ENCODE results near the gene MAGI1.

Gene MAGI1

DNA sequence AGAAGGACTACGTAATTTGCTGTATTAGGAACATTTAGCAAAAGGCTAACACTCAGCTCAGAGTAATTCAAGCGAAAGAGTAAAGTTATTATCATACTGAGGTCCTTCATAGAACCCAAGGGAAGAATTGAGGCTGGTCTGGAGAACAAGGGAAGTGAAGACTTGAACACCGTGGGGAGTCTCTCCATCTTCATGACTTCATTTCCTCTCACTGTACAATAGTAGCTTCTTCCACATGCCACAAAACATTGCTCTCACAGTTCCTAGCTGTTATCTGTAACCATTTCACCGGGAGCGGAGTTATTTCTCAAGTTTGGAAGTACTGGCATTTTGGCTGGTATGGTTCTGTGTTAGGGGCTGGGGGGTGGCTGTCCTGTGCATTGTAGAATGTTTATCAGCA is 69.7 kb downstream of the MAGI1 start:
- DNase-seq = no peak

DNA sequence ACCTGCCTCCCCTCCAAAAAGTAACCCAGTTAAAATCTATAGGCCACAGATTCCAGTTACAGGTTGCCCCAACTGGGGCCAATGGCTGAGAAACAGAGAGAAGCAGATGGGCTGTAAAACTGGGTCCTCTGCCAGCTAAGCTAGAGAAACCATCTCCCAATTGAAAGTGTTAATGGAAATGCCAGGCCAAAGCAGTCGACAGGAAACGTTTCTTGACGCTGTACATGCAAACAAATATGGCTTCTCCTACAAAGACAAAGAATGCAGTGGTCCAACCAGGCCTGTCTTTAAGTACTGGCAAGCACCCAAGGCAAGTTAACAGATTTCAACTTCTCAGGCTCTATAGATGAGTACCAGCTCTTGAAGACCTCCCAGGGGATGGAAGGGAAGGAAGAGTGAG is 71.3 kb downstream of the MAGI1 start:
- DNase-seq = no peak

DNA sequence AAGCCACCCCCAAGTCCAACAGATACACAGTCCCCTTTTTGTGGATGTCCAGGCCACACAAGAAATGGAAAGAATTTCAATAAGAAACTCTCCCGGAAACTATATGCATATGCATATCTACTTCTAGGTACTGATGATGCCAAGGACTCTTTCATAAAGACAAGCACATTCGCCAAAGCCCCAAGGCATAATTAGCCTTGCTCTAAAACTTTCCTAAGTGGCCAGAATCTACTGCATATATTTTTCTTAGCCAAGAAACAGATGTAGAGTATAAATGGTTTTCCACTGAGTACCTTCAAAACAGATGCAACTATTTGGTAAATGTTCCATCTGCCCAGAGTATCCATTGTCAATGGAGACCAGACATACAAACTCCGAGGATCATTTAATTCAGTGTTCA is 73.9 kb downstream of the MAGI1 start:
- DNase-seq = no peak

DNA sequence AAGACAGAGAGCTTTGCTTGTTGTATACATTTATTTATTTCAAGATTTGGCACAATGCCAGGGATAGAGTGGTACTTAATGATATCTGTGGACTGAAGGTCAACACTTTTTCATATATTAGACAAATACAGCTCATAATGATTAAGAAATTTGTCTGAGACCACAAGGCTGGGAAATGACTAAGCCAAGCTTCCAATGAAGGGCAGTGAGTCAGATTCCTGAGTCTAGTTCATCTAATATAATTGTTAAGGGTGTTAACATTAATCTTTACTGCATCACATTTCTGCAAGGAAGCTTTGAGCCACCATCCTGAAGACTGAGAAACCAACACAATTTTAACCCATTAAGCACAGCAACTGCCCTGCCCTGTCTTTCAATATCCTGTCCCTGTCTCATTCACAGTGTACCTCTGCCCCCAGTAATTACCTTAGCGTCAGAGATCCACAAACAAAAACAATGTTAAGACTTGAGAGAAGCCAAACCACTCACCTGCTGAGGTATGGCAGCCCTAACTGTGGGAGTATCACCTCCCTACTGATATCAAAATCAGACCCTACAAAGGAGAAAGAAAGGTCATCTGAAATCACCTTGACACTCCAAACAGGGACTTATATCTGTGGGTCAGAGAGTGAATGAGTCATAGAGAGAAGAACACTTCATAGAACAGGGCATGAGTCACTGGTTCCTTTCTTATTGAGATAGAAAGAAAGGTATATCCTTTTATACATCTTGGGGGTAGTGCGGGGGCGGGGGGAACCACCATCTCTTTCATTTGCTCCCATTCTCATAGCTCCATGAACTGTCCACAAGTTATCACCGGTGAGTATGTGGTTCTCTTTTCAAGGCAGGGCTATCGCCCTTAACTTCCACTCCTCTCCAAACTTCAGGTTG is 74.7 kb downstream of the MAGI1 start:
- DNase-seq = no peak

DNA sequence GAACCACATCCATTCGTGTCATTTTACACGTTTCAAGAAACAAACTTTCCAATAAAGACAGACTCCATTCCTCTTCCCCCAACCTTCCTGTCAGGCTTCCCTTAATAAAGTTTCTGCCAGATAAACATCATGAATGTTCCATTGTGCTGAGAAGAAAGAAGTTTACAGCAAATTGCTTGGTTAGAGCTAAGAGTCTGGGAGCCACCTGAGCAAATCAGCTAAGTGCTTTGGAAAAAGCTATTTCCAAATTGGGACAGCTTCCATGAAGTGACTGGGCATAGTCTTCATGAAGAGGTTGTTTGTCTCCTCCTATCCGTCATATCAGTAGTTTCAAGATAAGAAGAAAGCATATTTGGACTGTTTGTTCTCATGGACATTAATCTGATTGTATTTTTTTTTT is 77.0 kb downstream of the MAGI1 start:
- no peak for DNase-seq

DNA sequence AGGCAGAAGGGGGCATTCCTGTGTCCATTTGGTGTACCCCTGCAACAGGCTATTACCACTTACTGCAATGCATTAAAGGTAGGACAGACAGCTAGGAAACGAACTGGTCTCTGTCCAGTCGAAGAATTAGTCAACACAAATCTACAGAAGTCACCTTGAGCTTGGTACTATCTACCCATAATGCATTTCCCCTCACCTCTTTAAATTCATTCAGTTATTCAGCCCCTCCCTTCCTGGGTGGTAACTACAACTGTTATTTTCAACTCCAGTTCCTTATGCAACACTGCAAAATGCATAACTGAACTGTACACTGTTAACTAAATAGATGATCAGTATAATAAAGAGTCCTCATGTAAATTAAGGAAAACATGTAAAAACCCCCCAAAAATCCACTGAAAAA is 77.6 kb downstream of the MAGI1 start:
- DNase-seq = no peak

DNA sequence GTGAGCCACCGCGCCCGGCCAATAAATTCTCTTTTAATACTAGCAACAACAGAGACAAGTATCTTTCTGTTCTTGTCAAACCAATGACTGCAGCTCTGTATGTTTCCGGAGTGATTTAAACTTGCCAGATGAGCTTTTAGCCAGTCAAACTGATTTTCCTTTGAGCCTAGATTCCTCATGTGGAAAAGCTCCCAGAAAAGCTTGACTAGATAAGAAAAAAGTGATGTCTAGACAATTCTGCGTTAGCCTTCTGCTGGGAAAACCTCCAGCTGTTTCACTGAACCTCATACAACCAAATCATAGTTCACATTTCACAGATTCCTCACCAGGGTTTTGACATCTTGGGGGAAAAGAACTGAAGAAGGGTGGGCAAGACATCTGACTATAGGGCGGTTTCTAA is 78.6 kb downstream of the MAGI1 start:
- no peak for DNase-seq

DNA sequence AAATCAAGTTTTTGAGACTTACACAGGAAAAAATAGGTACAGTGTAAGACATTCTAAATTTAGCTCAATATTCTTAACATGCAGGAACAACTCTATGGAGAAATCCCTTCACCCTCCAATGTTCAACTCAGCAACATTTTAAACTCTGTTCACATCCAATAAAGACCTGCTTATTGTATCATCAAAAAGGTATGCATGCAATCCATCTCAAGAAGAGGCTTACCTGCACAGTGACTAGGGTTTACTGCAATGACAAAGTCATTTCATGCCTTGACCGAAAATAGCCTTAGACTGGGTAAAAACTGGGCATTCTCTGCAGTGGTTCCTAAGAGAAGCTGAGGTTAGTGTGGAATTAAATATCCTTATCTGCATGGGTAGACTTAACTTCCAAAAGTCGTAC is 80.5 kb downstream of the MAGI1 start:
- no peak for DNase-seq

DNA sequence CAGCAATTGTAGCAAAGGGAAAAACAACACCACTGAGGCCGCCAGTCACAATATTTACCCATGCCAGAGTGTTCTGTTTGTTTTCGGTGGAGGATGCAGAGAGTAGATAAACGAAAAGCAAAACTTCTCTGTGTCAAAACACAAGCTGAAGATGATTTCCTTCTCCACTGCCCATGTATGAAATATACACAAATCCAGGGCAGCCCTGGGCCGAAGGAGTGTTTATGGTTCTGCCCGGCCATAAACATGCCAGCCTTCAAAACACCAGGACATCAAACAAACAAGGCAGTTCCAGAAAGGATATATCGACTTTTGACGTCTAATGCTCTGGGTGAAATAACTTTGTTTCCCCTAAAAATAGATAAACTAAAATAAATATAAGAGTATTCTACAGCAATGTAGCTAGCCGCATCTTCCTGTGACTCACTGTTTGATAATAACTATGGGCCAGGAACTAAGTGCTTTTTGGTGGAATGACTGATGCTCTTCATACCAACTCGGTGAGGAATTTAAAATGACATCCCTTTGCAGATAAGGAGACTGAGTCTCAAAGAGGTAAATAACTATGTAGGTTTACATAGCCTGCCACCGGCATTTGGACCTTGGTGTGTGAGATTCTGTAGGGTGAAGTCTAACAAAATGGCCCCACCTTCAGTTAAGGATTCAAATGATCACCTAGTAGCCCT is 82.8 kb downstream of the MAGI1 start:
- DNase-seq = no peak

DNA sequence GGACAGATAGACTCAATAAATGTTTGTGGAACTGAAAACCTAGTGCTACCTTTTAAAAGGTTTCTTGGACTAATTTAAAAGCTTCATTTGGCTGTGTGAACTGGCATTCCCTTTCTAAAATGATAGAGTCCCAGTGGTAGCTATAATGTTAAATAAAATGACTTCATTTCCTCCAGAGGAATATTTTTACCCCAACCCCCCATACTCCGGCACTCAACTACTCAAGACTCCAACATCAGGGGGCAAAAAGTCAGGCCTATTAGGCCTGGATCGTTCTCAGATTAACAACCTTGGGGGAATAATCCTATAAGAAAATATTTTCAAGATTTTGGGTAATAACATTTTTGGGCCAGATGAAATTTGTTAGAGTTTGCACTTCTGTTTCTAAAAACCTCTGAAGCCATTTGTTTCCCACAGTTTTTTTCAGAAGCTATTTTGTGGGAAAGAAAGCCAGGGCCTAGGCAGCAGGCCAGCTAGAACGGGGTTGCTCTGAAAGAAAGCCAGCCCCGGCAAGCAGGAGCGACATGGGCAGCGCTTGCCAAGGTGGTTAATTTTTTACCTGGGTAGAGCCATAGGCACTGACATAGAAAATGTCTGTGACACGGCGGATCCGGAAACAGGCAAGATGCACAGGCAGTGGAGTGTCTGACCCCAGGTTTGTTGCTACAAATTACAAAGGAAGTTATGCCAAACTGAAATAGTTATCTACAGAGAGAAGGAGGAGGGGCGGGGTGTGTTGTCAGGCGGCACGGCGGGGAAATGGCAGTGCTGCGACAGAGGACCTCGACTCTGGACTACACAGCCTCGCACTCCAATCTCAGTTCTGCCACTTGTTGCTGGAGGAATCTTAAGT is 84.6 kb downstream of the MAGI1 start:
- DNase-seq = no peak

DNA sequence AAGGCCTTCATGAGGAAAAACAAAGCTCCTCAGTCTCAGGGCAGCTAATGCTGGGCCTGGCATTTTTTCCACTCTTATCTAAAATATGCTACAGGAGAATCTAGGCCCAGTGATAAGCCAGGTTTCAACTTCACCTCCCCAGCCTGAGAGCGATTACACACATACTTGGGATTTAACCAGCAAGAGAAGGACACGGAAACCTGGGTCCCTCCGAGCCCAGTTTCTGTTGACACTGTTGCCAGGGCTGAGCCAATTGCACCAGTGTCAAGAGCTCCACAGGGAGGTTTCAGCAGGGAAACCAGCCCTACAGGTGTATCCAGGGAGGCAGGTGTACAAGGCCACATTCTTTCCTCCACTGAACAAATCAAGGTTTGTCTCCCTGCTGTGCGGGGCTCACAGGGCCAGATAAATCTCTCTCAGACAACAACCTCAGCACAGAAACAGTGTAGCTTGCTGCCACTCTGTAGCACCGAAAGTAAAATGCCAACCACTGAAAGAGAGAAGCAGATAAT is 85.4 kb downstream of the MAGI1 start:
- no peak for DNase-seq

DNA sequence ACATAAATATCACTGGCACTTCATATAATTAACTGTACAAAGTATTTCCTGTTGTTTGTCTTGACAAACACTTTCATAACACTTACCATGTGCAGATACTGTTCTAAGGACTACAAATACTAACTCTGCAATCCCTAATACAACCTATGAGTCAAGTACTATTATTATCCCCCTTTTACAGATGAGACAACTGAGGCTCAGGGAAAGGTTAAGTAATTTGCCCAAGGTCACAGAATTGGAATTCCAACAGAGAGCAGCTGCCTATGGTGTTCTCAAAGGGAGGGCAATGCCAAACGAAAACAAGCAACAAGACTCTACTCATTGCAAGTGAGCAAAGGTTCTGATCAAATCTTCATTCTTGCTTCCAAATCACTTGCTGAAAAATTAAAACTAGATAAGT is 85.9 kb downstream of the MAGI1 start:
- no peak for DNase-seq

DNA sequence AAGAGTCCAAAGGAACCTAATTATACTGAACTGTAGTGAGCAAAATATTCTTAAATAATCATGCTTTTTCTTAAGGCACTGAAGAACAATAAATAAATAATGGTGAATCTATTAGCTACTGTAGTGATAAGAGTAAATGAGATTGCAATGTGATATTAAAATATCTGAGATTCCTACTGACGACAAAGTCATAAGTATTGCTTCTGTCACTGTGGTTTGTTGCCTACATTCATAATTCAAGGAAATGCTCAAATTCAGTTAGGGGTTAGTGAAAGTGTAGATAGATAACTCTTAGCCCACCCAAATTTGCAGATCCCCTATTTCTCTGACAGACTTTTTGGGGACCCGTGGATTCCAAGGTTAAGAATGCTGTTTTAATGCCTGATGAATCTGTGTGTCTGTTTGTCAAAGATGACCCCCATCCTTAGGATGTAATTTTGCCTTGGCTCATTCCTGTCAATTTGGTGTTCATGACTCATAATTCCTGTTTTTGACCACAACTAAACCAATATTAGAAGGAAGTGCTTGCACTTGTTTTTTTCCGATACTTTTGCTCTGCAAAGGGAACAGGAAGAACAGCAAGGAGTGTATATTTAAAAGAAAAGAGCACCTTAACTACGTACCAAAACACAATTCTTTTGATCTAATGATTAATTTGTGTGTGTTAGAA is 86.7 kb downstream of the MAGI1 start:
- peak; percentile 51 to 64 for DNase-seq

DNA sequence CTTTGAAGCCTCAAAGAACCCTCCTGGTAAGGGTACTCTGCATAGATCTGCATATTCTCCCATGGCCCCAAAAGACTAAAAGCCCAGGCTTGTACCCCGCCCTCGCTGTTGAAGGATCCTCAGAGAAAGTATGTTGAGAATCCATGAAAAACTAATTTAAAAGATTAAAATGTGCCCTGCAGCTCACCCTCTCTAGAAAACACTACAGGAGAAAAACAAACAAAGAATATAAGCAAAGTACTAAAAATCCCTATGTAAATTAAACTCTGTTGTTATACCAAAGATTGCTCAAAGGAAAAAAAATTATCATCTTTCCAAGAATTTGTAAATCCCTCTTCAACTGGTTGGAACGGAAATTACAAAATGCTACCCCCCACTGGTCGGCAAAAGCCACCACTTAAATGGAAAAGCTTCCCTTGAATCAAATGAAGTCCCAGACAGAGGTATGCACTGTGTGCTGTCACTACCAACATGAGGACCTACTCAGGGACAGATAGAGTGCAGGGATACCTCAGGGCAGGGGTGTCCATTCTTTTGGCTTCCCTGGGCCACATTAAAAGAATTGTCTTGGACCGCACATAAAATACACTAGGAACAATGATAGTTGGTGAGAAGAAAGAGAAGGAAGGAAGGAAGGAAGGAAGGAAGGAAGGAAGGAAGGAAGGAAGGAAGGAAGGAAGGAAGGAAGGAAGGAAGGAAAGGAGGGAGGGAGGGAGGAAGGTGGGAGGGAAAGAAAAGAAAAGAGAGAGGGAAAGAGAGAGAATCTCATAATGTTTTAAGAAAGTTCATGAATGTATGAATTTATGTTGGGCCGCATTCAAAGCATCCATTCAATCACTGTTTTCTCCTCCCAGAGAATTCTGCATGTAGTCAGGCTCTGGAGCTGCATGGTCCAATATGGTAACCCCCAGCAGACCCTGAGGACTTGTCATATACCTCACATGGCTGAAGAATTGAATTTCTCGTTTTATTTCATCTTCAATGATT is 88.1 kb downstream of the MAGI1 start:
- no peak for DNase-seq

DNA sequence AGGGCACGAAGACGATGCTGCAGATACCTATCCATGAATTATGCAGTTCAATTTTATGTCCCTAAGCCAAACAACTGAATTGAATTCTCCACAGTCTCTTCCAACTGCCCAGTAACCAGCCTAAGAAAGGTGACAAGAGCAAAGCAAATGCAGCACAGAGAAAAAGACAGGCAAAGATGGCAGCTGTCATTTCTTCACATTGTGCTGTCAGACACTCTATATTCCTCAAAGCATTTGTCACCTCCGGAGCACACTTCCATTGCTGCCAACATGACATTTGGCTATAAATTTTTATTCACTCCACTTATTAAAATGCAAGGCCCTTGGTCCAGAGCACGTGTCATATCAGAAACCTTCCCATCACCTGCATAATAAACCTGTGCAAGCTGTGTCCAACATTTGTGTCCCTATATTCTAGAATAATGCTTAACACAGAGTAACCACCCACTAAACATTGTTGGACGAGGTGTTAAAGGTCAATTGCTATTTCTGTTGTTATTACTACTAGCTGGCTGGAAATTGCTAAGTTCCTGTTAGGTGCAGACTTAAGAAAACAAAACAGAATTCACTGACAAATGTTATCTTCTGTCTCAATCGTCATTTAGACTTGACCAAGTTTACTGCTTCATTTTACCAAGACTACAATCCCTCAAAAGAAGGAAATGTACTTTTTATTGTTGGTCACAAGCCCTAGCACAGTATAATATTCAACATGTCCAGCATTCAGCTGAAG is 89.7 kb downstream of the MAGI1 start:
- DNase-seq = no peak

DNA sequence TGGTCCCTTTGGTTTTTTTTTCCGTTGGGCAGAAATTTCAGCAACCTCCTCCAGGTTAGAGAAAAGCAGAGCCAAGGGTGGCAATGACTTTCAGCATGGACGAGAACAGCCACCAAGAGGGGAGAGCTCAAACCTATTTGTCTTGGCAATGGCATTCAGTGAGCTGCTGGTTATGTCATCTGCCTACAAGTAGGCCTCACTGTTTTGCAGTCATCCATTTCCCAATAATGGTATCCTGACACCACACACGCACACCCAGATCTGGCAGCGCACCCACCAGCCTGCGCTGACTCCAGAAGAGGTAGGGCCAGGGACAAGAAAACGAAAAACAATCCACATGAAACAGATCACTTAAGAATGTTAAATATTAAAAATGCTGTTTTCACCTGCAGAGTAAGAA is 92.3 kb downstream of the MAGI1 start:
- DNase-seq = no peak

DNA sequence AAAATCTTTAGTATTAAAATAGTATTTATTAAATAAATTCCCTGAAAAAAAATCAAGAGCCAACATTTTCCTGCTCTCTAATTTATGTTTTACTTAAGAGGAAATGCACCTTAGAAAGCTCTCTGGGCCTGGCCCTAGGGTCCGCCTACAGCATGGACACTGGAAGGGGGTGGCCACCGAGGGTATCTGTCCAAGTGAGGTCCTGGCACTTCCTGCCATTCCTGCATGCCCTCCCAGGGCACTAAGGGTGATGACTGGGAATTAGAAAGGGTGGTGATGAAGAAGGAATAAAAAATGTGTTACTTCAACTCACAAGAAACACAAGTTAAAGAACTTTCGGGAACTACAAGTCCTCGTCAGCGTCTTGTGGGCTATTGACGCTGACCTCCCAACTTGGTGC is 92.8 kb downstream of the MAGI1 start:
- DNase-seq = no peak

DNA sequence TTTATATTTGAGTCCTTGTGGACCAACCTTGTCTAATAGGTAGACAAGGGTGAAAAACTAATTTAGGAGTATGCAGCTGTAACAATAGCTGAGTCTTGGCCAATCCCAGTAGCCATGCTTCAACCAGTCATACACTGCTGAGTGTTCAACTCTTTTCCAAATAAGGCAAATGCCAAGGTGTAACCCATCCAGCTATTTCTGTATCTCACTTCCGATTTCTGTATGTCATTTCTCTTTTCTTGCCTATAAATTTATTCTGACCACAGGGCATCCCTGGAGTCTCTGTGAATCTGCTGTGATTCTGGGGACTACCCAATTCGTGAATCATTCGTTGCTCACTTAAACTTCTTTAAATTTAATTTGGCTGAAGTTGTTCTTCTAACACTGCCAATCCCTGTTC is 93.2 kb downstream of the MAGI1 start:
- no peak for DNase-seq

DNA sequence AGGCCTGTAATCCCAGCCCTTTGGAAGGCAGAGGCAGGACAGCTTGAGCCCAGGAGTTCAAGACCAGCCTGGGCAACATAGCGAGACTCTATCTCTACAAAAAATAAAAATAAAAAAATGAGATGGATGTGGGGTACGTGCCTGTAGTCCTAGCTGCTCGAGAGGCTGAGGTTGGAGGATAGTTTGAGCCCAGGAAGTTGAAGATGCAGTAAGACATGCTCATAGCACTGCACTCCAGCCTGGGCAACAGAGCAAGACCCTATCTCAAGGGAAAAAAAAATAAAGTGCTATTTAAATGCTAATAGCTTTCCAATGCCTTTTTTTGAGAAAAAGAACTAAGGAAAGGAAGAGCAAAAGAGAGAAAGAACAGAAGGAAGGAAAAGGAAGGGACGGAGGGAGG is 94.5 kb downstream of the MAGI1 start:
- no peak for DNase-seq

DNA sequence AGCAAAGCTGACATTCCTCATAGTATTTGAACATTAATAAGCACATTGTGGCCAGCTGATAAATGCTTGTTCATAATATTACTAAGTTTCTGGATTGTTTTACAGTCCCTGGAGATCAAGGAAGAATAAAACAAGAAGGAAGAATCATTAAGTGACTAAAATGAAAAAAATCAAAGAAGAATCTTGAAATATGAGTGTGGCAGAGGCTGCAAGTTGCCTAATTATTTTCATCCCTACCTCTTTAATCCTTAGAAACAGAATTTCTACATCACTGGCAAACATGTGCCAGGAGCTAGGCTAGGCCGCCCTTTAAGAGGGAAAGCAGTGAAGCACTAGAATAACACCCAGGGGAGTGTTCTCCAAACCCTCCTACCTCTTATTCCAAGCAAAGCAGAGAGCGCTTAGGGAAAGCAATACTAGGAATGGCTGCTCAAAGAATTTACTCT is 98.9 kb downstream of the MAGI1 start:
- DNase-seq = no peak

DNA sequence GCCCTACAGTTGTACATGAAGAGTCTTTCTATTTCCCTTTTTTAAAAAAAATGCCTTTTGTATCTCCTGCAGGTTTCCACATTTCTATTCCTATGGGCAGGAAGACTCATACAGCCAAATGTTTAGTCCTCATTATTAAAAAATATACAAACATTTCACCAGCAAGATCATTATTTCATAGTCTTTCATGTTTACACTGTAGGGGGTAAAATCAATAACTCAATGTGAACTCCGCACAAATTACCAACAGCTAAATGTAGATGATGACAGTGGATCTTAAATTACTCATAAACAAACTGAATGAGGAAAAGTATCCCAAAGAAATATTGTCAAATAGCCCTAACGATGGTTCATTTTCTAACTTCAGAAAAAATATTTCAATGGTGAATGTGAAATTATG is 99.5 kb downstream of the MAGI1 start:
- DNase-seq = no peak

Data from Kasumi-1 (cell line).